Measurements from ENCODE around the gene STX16. TPM values are rescaled to one million over a fixed set of nuclear protein-coding genes. Genes with fewer than 3 reads are reported as not detected.

The STX16 gene
- total RNA-seq, 1 donor from 2014 or later: 47.7 TPM

- no peak for DNase-seq (ENCODE audit: low read depth)
- TF ChIP-seq CTCF (IDR thresholded peaks at IDR 0.05; ENCODE audit: insufficient read depth, low read length, severe bottlenecking): no peak
Observed at GRCh38 chr20:58711266-58712051, 60.4 kb downstream of the STX16 start.

GRCh38 chr20:58712151-58712791 lies 61.2 kb downstream of the STX16 start:
- DNase-seq (ENCODE audit: low read depth) (no peak), FAIRE-seq (no peak)
- Histone ChIP-seq H3K27me3 (ENCODE audit: control insufficient read depth, insufficient read depth, low read length) (no peaks in the 10 kb centered on the region), H3K4me3 (ENCODE audit: low read depth, low read length) (no peak overlapping the region), H3K36me3 (ENCODE audit: control insufficient read depth, insufficient read depth, low read length) (peaks cover 3% of the 10 kb centered on the region)
- no peak for TF ChIP-seq CTCF (IDR thresholded peaks at IDR 0.05; ENCODE audit: insufficient read depth, low read length, severe bottlenecking)

More at GRCh38 chr20:58711266-58712051, 60.4 kb downstream of the STX16 start:
- Histone ChIP-seq H3K4me3 (ENCODE audit: low read depth, low read length) (no peak overlapping the region), H3K27me3 (ENCODE audit: control insufficient read depth, insufficient read depth, low read length) (no peaks in the 10 kb centered on the region), H3K36me3 (ENCODE audit: control insufficient read depth, insufficient read depth, low read length) (peaks cover 4% of the 10 kb centered on the region)
- FAIRE-seq: no peak

- TF ChIP-seq CTCF (IDR thresholded peaks at IDR 0.05; ENCODE audit: insufficient read depth, low read length, severe bottlenecking): no peak
- Histone ChIP-seq H3K27me3 (ENCODE audit: control insufficient read depth, insufficient read depth, low read length) (no peaks in the 10 kb centered on the region), H3K36me3 (ENCODE audit: control insufficient read depth, insufficient read depth, low read length) (peaks cover 1% of the 10 kb centered on the region), H3K4me3 (ENCODE audit: low read depth, low read length) (no peak overlapping the region)
- FAIRE-seq (no peak), DNase-seq (ENCODE audit: low read depth) (no peak)
Observed at GRCh38 chr20:58712806-58713731, 62.0 kb downstream of the STX16 start.

- FAIRE-seq: no peak
- Histone ChIP-seq H3K4me3 (ENCODE audit: low read depth, low read length) (no peak overlapping the region), H3K36me3 (ENCODE audit: control insufficient read depth, insufficient read depth, low read length) (peaks cover 1% of the 10 kb centered on the region), H3K27me3 (ENCODE audit: control insufficient read depth, insufficient read depth, low read length) (no peaks in the 10 kb centered on the region)
- TF ChIP-seq CTCF (IDR thresholded peaks at IDR 0.05; ENCODE audit: insufficient read depth, low read length, severe bottlenecking): no peak
- no peak for DNase-seq (ENCODE audit: low read depth)
Observed at GRCh38 chr20:58713801-58714339, 62.8 kb downstream of the STX16 start.

- Histone ChIP-seq H3K36me3 (ENCODE audit: control insufficient read depth, insufficient read depth, low read length) (peaks cover under 1% of the 10 kb centered on the region), H3K27me3 (ENCODE audit: control insufficient read depth, insufficient read depth, low read length) (no peaks in the 10 kb centered on the region), H3K4me3 (ENCODE audit: low read depth, low read length) (no peak overlapping the region)
- TF ChIP-seq CTCF (IDR thresholded peaks at IDR 0.05; ENCODE audit: insufficient read depth, low read length, severe bottlenecking): no peak
- FAIRE-seq (no peak), DNase-seq (ENCODE audit: low read depth) (no peak)
Observed at GRCh38 chr20:58714340-58714922, 63.3 kb downstream of the STX16 start.
